Measurements from ENCODE around the gene CENPX. TPM values are rescaled to one million over a fixed set of nuclear protein-coding genes. Genes with fewer than 3 reads are reported as not detected.

The CENPX gene
- total RNA-seq, 1 donor from 2014 or later, result 38.7 TPM

DNA sequence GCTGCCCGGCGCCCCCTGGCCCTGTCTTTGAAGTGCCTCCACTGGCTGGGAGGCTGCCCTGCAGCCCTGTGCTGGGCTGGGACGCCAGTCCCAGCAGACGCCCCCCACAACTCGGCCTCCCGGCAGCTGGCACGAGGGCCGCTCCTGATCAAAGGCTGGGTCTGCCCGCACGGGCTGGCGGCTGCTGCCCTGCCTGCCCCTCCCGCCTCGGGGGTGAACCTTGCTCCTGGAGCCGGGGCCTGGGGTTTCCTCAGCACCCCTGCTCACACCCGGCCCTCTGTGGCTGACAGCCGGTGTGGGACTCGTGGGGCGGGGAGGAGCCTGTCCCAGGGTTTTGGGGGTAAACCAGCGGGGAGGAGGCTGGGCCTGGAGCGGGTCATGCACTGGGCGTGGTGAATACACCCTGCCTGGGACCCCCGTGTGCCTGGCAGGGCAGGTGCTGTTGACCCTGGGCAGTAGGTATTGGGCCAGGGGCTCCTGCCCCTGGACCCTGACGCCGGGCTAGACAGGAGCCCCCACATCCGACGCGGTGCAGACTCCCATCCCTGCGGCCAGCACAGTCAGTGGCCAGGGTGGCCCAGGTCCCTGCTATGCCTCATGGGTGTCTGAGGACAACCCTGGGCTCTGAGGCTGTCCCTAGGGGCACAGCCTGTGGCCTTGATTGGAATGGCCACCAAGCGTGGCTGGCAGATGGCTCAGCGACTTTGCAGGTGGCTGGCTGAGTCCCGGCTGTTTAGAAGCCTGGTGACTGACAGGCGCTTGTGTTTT is 21.7 kb downstream of the CENPX start:
- H3K4me3 ChIP-seq (ENCODE audit: low read depth, low read length), result no peak overlapping the region
- H3K27me3 ChIP-seq (ENCODE audit: control insufficient read depth, insufficient read depth, low read length), result no peaks in the 10 kb centered on the region
- DNase-seq (ENCODE audit: low read depth) (no peak), FAIRE-seq (no peak)
- TF ChIP-seq, protein P1, sequence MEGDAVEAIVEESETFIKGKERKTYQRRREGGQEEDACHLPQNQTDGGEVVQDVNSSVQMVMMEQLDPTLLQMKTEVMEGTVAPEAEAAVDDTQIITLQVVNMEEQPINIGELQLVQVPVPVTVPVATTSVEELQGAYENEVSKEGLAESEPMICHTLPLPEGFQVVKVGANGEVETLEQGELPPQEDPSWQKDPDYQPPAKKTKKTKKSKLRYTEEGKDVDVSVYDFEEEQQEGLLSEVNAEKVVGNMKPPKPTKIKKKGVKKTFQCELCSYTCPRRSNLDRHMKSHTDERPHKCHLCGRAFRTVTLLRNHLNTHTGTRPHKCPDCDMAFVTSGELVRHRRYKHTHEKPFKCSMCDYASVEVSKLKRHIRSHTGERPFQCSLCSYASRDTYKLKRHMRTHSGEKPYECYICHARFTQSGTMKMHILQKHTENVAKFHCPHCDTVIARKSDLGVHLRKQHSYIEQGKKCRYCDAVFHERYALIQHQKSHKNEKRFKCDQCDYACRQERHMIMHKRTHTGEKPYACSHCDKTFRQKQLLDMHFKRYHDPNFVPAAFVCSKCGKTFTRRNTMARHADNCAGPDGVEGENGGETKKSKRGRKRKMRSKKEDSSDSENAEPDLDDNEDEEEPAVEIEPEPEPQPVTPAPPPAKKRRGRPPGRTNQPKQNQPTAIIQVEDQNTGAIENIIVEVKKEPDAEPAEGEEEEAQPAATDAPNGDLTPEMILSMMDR (IDR thresholded peaks at IDR 0.05; ENCODE audit: insufficient read depth, low read length, severe bottlenecking), result no peak
- peaks cover 4% of the 10 kb centered on the region for H3K36me3 ChIP-seq (ENCODE audit: control insufficient read depth, insufficient read depth, low read length)

DNA sequence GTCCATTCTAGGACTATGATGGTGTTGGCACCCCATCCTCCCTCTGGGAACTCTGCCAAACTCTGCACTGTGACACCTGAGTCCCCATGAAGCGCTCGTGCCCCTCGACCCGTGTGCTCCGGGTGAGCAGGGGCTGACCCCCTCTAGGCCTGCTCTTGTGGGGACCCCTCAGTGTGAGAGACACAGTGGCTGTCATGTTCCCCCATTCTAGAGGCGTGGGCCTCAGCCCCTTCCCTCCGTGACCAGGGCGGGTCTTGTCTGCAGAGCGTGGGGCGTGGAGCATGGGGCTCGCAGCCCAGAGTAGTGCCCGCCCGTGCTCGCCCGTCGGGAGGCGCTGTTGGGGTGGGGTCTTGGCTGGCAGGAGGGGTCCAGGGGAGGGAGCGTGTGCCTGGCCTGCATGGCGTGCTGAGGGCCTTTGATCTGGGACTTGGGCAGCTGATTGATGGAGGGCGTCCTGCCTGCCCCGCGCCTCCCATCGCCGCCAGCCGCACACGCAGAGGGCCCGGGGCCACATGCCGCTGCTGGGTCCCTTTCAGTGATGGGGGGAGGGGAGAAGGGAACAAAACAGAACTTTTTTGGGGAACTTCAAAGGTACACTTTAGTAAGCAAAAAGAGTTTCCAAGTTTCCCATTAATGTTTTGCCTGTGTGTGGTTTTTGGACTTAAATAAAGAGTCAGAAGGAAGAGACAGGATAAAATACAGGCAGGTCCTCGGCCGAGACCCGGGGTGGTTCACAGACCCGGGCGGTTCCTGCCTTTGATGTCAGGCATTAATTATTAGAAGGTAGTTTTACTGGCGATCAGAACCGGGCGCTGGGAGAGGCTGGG is 22.5 kb downstream of the CENPX start:
- TF ChIP-seq, protein P1 (IDR thresholded peaks at IDR 0.05; ENCODE audit: insufficient read depth, low read length, severe bottlenecking), result no peak
- Histone ChIP-seq H3K4me3 (ENCODE audit: low read depth, low read length) (no peak overlapping the region), H3K27me3 (ENCODE audit: control insufficient read depth, insufficient read depth, low read length) (no peaks in the 10 kb centered on the region), H3K36me3 (ENCODE audit: control insufficient read depth, insufficient read depth, low read length) (peaks cover 4% of the 10 kb centered on the region)
- FAIRE-seq, result no peak
- DNase-seq (ENCODE audit: low read depth), result no peak

DNA sequence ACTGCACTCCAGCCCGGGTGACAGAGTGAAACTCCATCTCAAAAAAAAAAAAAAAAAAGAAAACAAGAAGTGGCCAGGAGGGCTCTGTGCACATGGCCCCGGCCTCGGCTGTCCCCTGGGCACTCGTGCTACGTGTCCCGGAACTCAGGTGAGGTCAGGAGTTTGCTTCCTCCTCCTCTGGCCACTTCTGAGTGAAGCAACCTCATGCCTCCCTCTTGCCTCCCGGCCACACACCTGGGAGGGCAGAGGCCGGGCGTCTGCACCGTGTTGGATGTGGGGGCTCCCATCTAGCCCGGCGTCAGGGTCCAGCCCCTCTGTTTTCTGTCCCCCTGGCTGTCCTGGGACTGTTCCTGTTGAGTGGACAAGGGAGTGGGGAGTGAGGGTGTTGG is 23.1 kb downstream of the CENPX start:
- H3K4me3 ChIP-seq (ENCODE audit: low read depth, low read length), result no peak overlapping the region
- DNase-seq (ENCODE audit: low read depth) (no peak), FAIRE-seq (no peak)
- TF ChIP-seq, protein P1 (IDR thresholded peaks at IDR 0.05; ENCODE audit: insufficient read depth, low read length, severe bottlenecking), result no peak
- peaks cover 4% of the 10 kb centered on the region for H3K36me3 ChIP-seq (ENCODE audit: control insufficient read depth, insufficient read depth, low read length)
- no peaks in the 10 kb centered on the region for H3K27me3 ChIP-seq (ENCODE audit: control insufficient read depth, insufficient read depth, low read length)

DNA sequence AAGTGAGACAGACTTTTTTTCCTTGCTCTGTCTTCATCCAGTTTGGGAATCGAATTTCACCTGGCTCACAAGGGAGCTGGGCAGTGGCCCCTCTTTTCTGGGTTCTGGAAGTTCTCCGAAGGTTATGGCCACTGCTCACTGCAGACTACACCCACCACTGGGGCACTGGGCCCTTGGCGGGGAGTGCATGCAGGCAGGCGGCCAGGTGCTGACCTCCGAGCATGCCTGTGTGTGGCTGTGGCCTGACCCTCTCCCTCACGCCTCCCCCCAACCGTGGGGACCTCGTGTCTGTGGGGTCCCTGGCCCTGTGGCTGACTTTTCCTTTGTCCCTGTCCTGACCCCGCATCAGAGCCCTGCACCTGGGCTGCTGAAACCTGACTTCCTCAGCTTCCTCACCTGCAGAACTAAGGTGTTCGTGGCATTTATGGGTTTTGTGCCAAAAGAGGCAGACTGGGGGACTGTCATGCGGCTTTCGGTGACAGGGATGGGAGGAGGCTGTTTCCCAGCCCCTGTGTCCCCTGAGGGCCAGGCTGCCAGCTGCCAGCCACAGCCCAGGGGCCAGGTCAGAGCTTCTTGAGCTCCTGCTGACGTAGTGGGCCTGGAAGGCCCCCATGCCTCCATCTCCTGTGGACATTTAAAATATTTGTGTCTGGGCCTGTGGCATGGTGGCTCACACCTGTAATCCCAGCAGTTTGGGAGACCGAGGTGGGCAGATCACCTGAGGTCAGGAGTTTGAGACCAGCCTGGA is 23.8 kb downstream of the CENPX start:
- H3K27me3 ChIP-seq (ENCODE audit: control insufficient read depth, insufficient read depth, low read length), result no peaks in the 10 kb centered on the region
- no peak for DNase-seq (ENCODE audit: low read depth)
- FAIRE-seq, result no peak
- H3K36me3 ChIP-seq (ENCODE audit: control insufficient read depth, insufficient read depth, low read length), result peaks cover 6% of the 10 kb centered on the region
- TF ChIP-seq, protein P1 (IDR thresholded peaks at IDR 0.05; ENCODE audit: insufficient read depth, low read length, severe bottlenecking), result no peak
- H3K4me3 ChIP-seq (ENCODE audit: low read depth, low read length), result no peak overlapping the region

DNA sequence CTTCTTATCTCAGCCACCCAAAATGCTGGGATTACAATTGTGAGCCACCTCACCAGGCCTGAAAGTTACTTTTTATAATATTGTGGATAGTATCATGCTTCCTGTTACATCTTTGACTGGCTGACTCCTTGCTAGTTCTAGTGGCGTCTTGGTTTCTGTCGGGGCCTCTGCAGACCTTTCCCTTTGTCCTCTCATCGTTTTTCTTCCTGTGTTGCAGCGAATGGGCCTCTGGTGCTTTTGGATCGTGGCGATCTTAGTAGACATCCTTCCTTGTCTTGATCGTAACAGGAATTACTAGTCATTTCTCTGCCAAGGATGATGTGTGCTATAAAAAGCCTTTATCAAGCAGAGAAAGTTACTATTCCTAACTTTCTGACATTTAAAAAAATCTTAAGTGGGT is 24.5 kb downstream of the CENPX start:
- FAIRE-seq (no peak), DNase-seq (ENCODE audit: low read depth) (no peak)
- Histone ChIP-seq H3K36me3 (ENCODE audit: control insufficient read depth, insufficient read depth, low read length) (peaks cover 8% of the 10 kb centered on the region), H3K27me3 (ENCODE audit: control insufficient read depth, insufficient read depth, low read length) (no peaks in the 10 kb centered on the region), H3K4me3 (ENCODE audit: low read depth, low read length) (no peak overlapping the region)
- TF ChIP-seq, protein P1 (IDR thresholded peaks at IDR 0.05; ENCODE audit: insufficient read depth, low read length, severe bottlenecking), result no peak
